Measurements from ENCODE around the gene EVPLL. TPM values are rescaled to one million over a fixed set of nuclear protein-coding genes. Genes with fewer than 3 reads are reported as not detected.
A peak's percentile ranks its signal among the peaks of the same experiment; 100 is the strongest.
"Not testable (repeated sequence)": the region's sequence is repeated elsewhere in the genome, so short reads cannot be mapped to it uniquely, and the experiment has no call there.

Gene EVPLL
- polyA plus RNA-seq, 1 of the 3 experiments (the other 2 are of a cell fraction) = not detected

- Histone ChIP-seq H3K9ac (no peak overlapping the region), H3K27ac (ENCODE audit: low read depth in 2 of 2, low read length in 1 of 2) (no peak overlapping the region; a peak in 1 of 4 replicates), H3K4me1 (ENCODE audit: control insufficient read depth in 1 of 2, insufficient read depth in 2 of 2, low read depth in 1 of 2, low read length in 1 of 2) (peaks cover 0 to 9% of the 10 kb centered on the region in 2 experiments; a peak in 1 of 4 replicates), H4K20me1 (ENCODE audit: insufficient read depth) (no peaks in the 10 kb centered on the region), H3K9me3 (no peaks in the 10 kb centered on the region), H3K9me2 (no peaks in the 10 kb centered on the region), H3K4me3 (ENCODE audit: low read depth in 2 of 2, low read length in 1 of 2) (no peak overlapping the region), H3K36me3 (replicated peaks in 1 of 2; ENCODE audit: control insufficient read depth in 1 of 2, insufficient read depth in 2 of 2, low read length in 1 of 2) (no peaks in the 10 kb centered on the region), H3K27me3 (ENCODE audit: insufficient read depth) (no peaks in the 10 kb centered on the region), H2AFZ (ENCODE audit: low read depth) (no peak overlapping the region), H3K79me2 (ENCODE audit: insufficient read depth) (no peaks in the 10 kb centered on the region), H3K4me2 (no peak overlapping the region), H3F3A (replicated peaks; ENCODE audit: insufficient read depth) (no peaks in the 10 kb centered on the region)
- no CpG with 5 or more reads among the region's 2 CpGs for WGBS (ENCODE audit: low lambda C conversion rate)
- ChIA-PET CTCF (no interaction called here), POLR2A (no interaction called here)
- no peak for DNase-seq
- TF ChIP-seq TEAD4 (IDR thresholded peaks at IDR 0.05; ENCODE audit: borderline replicate concordance, insufficient read depth) (no peak), NFIC (IDR thresholded peaks at IDR 0.05; ENCODE audit: borderline replicate concordance) (no peak), SIN3A (IDR thresholded peaks at IDR 0.05; ENCODE audit: borderline replicate concordance, low read depth, low read length) (no peak), GATA2 (CRISPR knock-in tag; IDR thresholded peaks at IDR 0.05) (no peak), RFX5 (IDR thresholded peaks at IDR 0.05; ENCODE audit: low read length) (no peak), TAF1 (IDR thresholded peaks at IDR 0.05; ENCODE audit: borderline replicate concordance, low read depth, low read length) (no peak), RXRA (IDR thresholded peaks at IDR 0.05; ENCODE audit: borderline replicate concordance, low read depth) (no peak), FOXJ3 (CRISPR knock-in tag; IDR thresholded peaks at IDR 0.05) (no peak), CTCF (IDR thresholded peaks at IDR 0.05) (no peak)
These were observed 577 bp downstream of the EVPLL start for GRCh38 chr17:18378205-18378505.

DNA sequence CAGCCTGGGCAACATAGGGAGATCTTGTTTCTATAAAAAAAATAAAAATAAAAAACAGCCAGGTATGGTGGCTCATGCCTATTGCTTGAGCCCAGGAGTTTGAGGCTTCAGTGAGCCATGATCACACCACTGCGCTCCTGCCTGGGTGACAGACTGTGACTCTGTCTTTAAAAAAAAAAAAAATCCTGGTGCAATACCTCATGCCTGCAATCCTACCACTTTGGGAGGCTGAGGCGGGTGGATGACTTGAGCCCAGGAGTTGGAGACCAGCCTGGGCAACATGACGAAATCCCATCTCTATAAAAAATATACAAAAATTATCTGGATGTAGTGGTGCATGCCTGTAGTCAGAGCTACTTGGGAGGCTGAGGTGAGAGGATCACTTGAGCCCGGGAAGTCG lies 1.0 kb downstream of the EVPLL start:
- H3K79me2 ChIP-seq (ENCODE audit: insufficient read depth); H2AFZ ChIP-seq (ENCODE audit: low read depth); DNase-seq; H3K9ac ChIP-seq; H3K4me2 ChIP-seq; H3K9me3 ChIP-seq; H3K27me3 ChIP-seq (ENCODE audit: insufficient read depth); H3K9me2 ChIP-seq; POLR2A ChIA-PET; H3K4me3 ChIP-seq (ENCODE audit: low read depth in 2 of 2, low read length in 1 of 2); CTCF ChIA-PET; H4K20me1 ChIP-seq (ENCODE audit: insufficient read depth); H3K36me3 ChIP-seq (replicated peaks in 1 of 2; ENCODE audit: control insufficient read depth in 1 of 2, insufficient read depth in 2 of 2, low read length in 1 of 2); H3K4me1 ChIP-seq (ENCODE audit: control insufficient read depth in 1 of 2, insufficient read depth in 2 of 2, low read depth in 1 of 2, low read length in 1 of 2); H3K27ac ChIP-seq (ENCODE audit: low read depth in 2 of 2, low read length in 1 of 2); H3F3A ChIP-seq (replicated peaks; ENCODE audit: insufficient read depth): not testable (repeated sequence)
- WGBS (ENCODE audit: low lambda C conversion rate) = 73% methylated on average over 5 of the region's 5 CpGs

- Histone ChIP-seq H3K9ac (no peak overlapping the region), H4K20me1 (ENCODE audit: insufficient read depth) (no peaks in the 10 kb centered on the region), H3K9me3 (no peaks in the 10 kb centered on the region), H3K9me2 (no peaks in the 10 kb centered on the region), H3K4me1 (ENCODE audit: control insufficient read depth in 1 of 2, insufficient read depth in 2 of 2, low read depth in 1 of 2, low read length in 1 of 2) (peaks cover 0 to 9% of the 10 kb centered on the region in 2 experiments; a peak in 1 of 4 replicates), H3F3A (replicated peaks; ENCODE audit: insufficient read depth) (no peaks in the 10 kb centered on the region), H2AFZ (ENCODE audit: low read depth) (no peak overlapping the region), H3K36me3 (replicated peaks in 1 of 2; ENCODE audit: control insufficient read depth in 1 of 2, insufficient read depth in 2 of 2, low read length in 1 of 2) (no peaks in the 10 kb centered on the region), H3K27me3 (ENCODE audit: insufficient read depth) (no peaks in the 10 kb centered on the region), H3K4me2 (no peak overlapping the region), H3K79me2 (ENCODE audit: insufficient read depth) (no peaks in the 10 kb centered on the region), H3K4me3 (ENCODE audit: low read depth in 2 of 2, low read length in 1 of 2) (no peak overlapping the region), H3K27ac (ENCODE audit: low read depth in 2 of 2, low read length in 1 of 2) (no peak overlapping the region)
- WGBS (ENCODE audit: low lambda C conversion rate) = 38% methylated on average over 13 of the region's 16 CpGs
- ChIA-PET POLR2A (no interaction called here), CTCF (no interaction called here)
- peak; percentile 49 for DNase-seq
- TF ChIP-seq TEAD4 (IDR thresholded peaks at IDR 0.05; ENCODE audit: borderline replicate concordance, insufficient read depth) (no peak), ELF1 (IDR thresholded peaks at IDR 0.05) (no peak), MXI1 (IDR thresholded peaks at IDR 0.05; ENCODE audit: low read depth, low read length) (no peak), TCF12 (IDR thresholded peaks at IDR 0.05) (no peak), GABPA (IDR thresholded peaks at IDR 0.05; ENCODE audit: low read depth) (no peak), RAD21 (IDR thresholded peaks at IDR 0.05; ENCODE audit: low read length) (no peak), NRF1 (IDR thresholded peaks at IDR 0.05; ENCODE audit: low read depth, low read length) (no peak), RFX5 (IDR thresholded peaks at IDR 0.05; ENCODE audit: low read length) (no peak), TAF1 (IDR thresholded peaks at IDR 0.05; ENCODE audit: borderline replicate concordance, low read depth, low read length) (no peak)
- TF ChIP-seq, protein P1, sequence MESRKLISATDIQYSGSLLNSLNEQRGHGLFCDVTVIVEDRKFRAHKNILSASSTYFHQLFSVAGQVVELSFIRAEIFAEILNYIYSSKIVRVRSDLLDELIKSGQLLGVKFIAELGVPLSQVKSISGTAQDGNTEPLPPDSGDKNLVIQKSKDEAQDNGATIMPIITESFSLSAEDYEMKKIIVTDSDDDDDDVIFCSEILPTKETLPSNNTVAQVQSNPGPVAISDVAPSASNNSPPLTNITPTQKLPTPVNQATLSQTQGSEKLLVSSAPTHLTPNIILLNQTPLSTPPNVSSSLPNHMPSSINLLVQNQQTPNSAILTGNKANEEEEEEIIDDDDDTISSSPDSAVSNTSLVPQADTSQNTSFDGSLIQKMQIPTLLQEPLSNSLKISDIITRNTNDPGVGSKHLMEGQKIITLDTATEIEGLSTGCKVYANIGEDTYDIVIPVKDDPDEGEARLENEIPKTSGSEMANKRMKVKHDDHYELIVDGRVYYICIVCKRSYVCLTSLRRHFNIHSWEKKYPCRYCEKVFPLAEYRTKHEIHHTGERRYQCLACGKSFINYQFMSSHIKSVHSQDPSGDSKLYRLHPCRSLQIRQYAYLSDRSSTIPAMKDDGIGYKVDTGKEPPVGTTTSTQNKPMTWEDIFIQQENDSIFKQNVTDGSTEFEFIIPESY (IDR thresholded peaks at IDR 0.05; ENCODE audit: borderline replicate concordance, low read depth) = no peak
These were observed 1.9 kb downstream of the EVPLL start for GRCh38 chr17:18379246-18380146.
